A549 treated with CORT108297 at 1 μM for 4 hours (cell line): ENCODE measurements around the gene PRR4. TPM values are rescaled to one million over a fixed set of nuclear protein-coding genes. Genes with fewer than 3 reads are reported as not detected.

Source experiments
- total RNA-seq: library from RNA; stranded (reverse); fragments of 200-300 nt; extraction: Qiagen RNA extraction; gene quantifications from 5 replicates; pipeline ENCODE4 v1.2.3, GENCODE V29; 2022

The PRR4 gene, protein sequence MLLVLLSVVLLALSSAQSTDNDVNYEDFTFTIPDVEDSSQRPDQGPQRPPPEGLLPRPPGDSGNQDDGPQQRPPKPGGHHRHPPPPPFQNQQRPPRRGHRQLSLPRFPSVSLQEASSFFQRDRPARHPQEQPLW
- total RNA-seq: 1.6 to 2.9 TPM (median 2.6 TPM) in 5 replicates

GRCh38 chr12:10849425-10849878 is at the start of gene PRR4:
PRR4 (minus strand) TSS chr12:10849475; CDS start chr12:10849437, 38 bp downstream.

GRCh38 chr12:10884086-10884725 is 34.9 kb upstream of the PRR4 start, which contains the start of gene PRH1:
PRH1 (minus strand) TSS chr12:10884255; CDS start chr12:10884217, 38 bp downstream.

DNA sequence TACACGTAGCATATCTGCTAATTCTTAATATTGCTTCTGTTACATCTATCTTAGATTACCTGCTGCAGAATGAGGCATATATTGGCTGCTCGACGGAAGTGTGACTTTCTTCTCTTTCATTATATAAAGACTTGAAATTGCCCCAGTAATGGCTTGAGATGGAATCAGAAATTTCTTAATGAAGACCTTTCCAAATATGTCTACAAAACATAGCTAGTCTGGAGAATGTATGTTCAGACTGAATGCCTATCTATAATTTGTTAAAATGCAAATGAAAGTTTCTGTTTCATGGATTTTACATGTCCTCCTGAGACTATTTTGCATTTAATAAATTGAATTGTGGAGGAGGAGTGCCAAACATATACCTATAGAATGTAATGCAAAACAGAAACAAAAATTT is 23.0 kb downstream of the PRR4 start, which contains the start of gene TAS2R10:
TAS2R10 (minus strand) TSS at position 101 of the 400 bp plus-strand sequence; CDS start at position 12, 89 bp downstream.

GRCh38 chr12:10810068-10810467 is 39.2 kb downstream of the PRR4 start, which contains the start of gene TAS2R9:
TAS2R9 (minus strand) TSS chr12:10810168; CDS start chr12:10810075, 93 bp downstream.

GRCh38 chr12:10807186-10807585 is 42.1 kb downstream of the PRR4 start, which contains the start of gene TAS2R8:
TAS2R8 (minus strand) TSS chr12:10807286; CDS start chr12:10806980, 306 bp downstream.

DNA sequence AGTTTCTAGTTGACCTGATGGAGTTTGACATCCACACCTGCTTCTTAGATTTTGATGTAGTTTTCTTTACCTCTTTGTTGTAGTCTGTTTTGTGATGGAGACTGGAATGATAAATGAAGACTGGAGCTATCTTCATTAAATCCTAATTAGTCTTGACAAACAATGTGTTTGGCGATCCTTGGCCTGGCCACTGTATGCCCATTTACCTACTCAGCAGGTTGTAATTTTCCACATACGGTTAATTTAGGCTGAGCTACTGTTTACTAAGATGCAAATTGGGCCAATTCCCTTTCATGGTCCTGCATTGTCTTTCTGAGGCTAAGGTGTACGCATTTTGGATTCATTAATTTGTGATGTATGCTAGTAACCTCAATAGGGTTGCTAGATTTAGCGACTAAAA is 46.7 kb downstream of the PRR4 start, which contains the start of gene TAS2R7:
TAS2R7 (minus strand) TSS at position 41 of the 400 bp plus-strand sequence. CDS start 57 bp downstream, outside the sequence.

Other genes starting within 250 kb of the PRR4 start
- 49.6 to 60.7 TPM (median 53.5 TPM) in 5 replicates for gene MAGOHB, start 235.9 kb downstream of the PRR4 start, total RNA-seq
- gene STYK1, start 175.4 kb downstream of the PRR4 start, total RNA-seq: 0.14 to 0.43 TPM (median 0.23 TPM) in 5 replicates
- 242 to 284 TPM (median 259 TPM) in 5 replicates for gene YBX3, start 126.2 kb downstream of the PRR4 start, total RNA-seq
- not detected in 5 replicates for gene TAS2R7, start 46.8 kb downstream of the PRR4 start, total RNA-seq
- gene TAS2R8, start 42.2 kb downstream of the PRR4 start, total RNA-seq: not detected in 5 replicates
- not detected in 5 replicates for gene TAS2R9, start 39.3 kb downstream of the PRR4 start, total RNA-seq
- gene TAS2R10, start 23.1 kb downstream of the PRR4 start, total RNA-seq: 0.11 to 0.17 TPM in 2 of 5 replicates, not detected in the others
- gene PRH1, start 34.8 kb upstream of the PRR4 start, total RNA-seq: 1.7 to 4.2 TPM (median 2.7 TPM) in 5 replicates
- gene TAS2R13, start 60.1 kb upstream of the PRR4 start, total RNA-seq: not detected in 5 replicates
- gene PRH2, start 79.8 kb upstream of the PRR4 start, total RNA-seq: 0.16 to 0.47 TPM in 2 of 5 replicates, not detected in the others
- 0.30 to 0.96 TPM (median 0.58 TPM) in 5 replicates for gene TAS2R14, start 89.8 kb upstream of the PRR4 start, total RNA-seq
- not detected in 5 replicates for gene TAS2R50, start 137.4 kb upstream of the PRR4 start, total RNA-seq
- gene TAS2R20, start 148.8 kb upstream of the PRR4 start, total RNA-seq: 0.07 to 0.13 TPM (median 0.10 TPM) in 5 replicates
- gene TAS2R19, start 173.1 kb upstream of the PRR4 start, total RNA-seq: 0.18 TPM in 1 of 5 replicates, not detected in the others
- 0.13 to 0.28 TPM (median 0.17 TPM) in 3 of 5 replicates, not detected in the others for gene TAS2R31, start 181.9 kb upstream of the PRR4 start, total RNA-seq
- gene TAS2R46, start 212.8 kb upstream of the PRR4 start, total RNA-seq: 0.08 TPM in 1 of 5 replicates, not detected in the others
- gene TAS2R43, start 242.8 kb upstream of the PRR4 start, total RNA-seq: not detected in 5 replicates